Effector memory CD8-positive, alpha-beta T cell (primary cell): ENCODE measurements around the gene PARD3B.

ENCODE experiments used
- ATAC-seq: fragments of 150-1000 bp; cut with Tn5 transposase; replicated peaks from 2 replicates; pipeline ENCODE4 v1.10.0; 2021; ENCODE audit warnings: mild to moderate bottlenecking, moderate library complexity
- DNase-seq, 3 experiments: peaks; one replicate each; pipeline ENCODE4 v3.0.0; 2021
- H3K27ac Mint-ChIP-seq, 2 donors: one replicate each; pipeline ENCODE4 v1.8.0; 2022; ENCODE audit warnings: mild to moderate bottlenecking in 2 of 2, mixed read lengths in 2 of 2, moderate library complexity in 2 of 2
- H3K27me3 Mint-ChIP-seq, 2 donors: one replicate each; pipeline ENCODE4 v1.8.0; 2022; ENCODE audit warnings: mixed read lengths in 2 of 2
- H3K36me3 Mint-ChIP-seq: one replicate; pipeline ENCODE4 v1.8.0; 2022; ENCODE audit warnings: mild to moderate bottlenecking, moderate library complexity, mixed read lengths; ENCODE audit not compliant: insufficient read depth
- H3K4me1 Mint-ChIP-seq, 2 donors: one replicate each; pipeline ENCODE4 v1.8.0; 2022; ENCODE audit warnings: low read depth in 2 of 2, mixed read lengths in 2 of 2
- H3K4me3 Mint-ChIP-seq, 2 donors: one replicate each; pipeline ENCODE4 v1.8.0; 2022; ENCODE audit warnings: mild to moderate bottlenecking in 2 of 2, mixed read lengths in 2 of 2, moderate library complexity in 2 of 2
- H3K9me3 Mint-ChIP-seq, 2 donors: one replicate each; pipeline ENCODE4 v1.8.0; 2022; ENCODE audit warnings: mixed read lengths in 2 of 2

The PARD3B gene

DNA sequence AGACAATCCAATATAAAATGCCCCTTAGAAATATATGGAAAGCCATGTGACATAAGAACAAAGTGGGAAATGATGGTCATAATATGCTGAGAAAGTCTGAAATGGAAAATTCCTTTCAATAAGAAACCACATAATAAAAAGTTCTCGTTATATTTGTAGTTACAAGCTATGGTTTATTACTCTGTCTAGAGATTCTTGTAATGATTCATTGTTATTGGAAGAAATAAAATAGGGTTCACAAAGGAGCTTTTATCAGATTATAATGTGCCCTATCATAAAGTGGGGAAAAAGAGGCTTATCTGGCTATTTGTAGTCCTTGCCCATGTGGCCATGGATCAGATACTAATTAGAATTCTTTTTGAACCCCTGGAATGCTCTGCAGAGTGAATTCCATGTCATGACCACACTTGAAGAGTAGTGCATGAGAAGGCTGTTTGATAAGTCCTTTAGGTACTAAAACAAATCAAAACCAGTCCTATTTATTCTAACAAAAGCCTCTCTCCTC lies 716.3 kb downstream of the PARD3B start:
- Mint-ChIP-seq H3K4me1 (no peaks in the 10 kb centered on the region), H3K4me3 (no peak overlapping the region), H3K27me3 (no peaks in the 10 kb centered on the region), H3K9me3 (no peaks in the 10 kb centered on the region), H3K36me3 (peaks cover 1% of the 10 kb centered on the region), H3K27ac (no peak overlapping the region)
- DNase-seq (no peak), ATAC-seq (no peak)

DNA sequence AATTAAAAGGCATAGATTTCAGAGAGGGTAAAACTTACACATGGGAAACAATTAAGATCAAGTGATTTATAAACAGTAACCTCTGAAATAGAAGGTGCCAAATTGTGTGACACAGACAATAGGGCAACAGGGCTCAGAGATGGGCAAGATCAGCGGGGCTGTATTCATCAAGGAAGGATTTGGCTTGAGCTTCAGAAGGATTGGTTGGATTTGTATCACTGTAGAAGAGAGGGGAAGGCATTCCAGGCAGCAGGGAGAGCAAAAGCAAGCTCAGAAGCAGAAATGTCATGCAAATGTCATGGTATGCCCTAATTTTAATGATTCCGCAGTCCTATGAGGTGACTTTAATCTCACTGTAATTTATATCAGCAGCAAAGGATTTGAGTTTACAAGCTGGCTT lies 722.0 kb downstream of the PARD3B start:
- DNase-seq (no peak), ATAC-seq (no peak)
- Mint-ChIP-seq H3K4me1 (no peaks in the 10 kb centered on the region), H3K27me3 (peaks cover 0 to 9% of the 10 kb centered on the region in 2 donors), H3K9me3 (peaks cover 0 to 1% of the 10 kb centered on the region in 2 donors), H3K27ac (no peak overlapping the region), H3K36me3 (no peaks in the 10 kb centered on the region), H3K4me3 (no peak overlapping the region)

DNA sequence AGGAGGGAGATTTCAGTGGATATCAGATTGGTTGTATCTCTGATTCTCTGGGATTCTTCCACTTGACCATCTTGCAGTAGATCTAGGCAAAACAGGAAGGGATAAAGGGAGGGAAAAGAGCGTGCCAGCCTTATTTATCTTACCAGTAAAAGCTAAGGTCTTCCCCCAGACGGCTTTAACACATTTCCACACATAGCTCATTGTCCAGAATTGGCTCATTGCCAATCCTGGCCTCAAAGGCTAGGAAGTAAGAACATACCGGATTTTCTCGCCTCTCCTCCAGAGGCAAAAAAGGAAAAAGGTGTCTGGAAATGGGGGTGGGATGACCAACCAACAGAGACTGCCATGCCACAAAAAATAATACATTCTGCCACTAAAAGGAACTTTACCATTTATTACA lies 725.4 kb downstream of the PARD3B start:
- peaks cover 0 to 9% of the 10 kb centered on the region in 2 donors for H3K27me3 Mint-ChIP-seq
- H3K36me3 Mint-ChIP-seq: no peaks in the 10 kb centered on the region
- no peak for ATAC-seq
- peaks cover 0 to 1% of the 10 kb centered on the region in 2 donors for H3K9me3 Mint-ChIP-seq
- H3K27ac Mint-ChIP-seq: no peak overlapping the region
- no peak overlapping the region for H3K4me3 Mint-ChIP-seq
- no peaks in the 10 kb centered on the region for H3K4me1 Mint-ChIP-seq
- DNase-seq: no peak

DNA sequence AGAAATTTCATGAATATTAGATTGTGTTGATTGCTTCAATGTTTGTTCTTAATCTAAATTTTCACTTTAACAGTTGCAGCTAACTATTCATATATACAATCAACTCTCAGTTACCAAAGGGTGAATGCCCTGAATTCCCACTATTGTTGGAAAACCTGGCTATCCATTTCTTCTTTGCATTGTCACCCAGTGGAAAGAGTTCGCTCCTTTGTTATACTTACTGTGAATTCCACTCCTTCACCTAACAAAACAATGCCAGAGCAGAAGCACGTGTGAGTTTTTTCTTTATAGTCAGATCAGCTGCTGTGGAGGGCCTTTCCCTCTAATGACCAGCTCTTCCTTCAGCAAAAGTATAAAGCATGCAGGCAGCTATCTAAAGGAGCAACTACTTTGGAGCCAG lies 727.9 kb downstream of the PARD3B start:
- no peaks in the 10 kb centered on the region for H3K27me3 Mint-ChIP-seq
- no peaks in the 10 kb centered on the region for H3K4me1 Mint-ChIP-seq
- no peak overlapping the region for H3K27ac Mint-ChIP-seq
- H3K9me3 Mint-ChIP-seq: peaks cover 0 to 4% of the 10 kb centered on the region in 2 donors
- H3K36me3 Mint-ChIP-seq: no peaks in the 10 kb centered on the region
- DNase-seq (no peak), ATAC-seq (no peak)
- no peak overlapping the region for H3K4me3 Mint-ChIP-seq

DNA sequence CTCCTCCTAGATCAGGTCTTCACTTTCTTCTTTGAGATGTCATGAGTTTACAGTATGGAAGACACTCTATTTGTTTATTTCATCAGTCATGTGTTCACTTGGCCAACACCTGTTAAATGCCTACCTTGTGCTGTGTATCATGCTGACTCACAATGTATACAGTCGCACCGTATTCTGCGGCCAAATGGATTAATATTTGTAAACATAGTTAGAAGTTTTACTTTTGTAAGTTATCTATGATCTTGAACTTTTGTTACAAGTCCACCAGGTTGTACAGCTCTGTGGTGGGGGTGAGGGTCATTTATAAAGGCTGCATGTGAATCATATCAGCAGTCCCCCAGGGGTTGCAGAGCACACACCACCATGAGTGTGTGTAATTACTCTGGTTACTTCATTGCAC lies 728.4 kb downstream of the PARD3B start:
- H3K4me3 Mint-ChIP-seq: no peak overlapping the region
- no peaks in the 10 kb centered on the region for H3K4me1 Mint-ChIP-seq
- H3K36me3 Mint-ChIP-seq: no peaks in the 10 kb centered on the region
- H3K27ac Mint-ChIP-seq: no peak overlapping the region
- ATAC-seq (no peak), DNase-seq (no peak)
- H3K27me3 Mint-ChIP-seq: no peaks in the 10 kb centered on the region
- peaks cover 0 to 5% of the 10 kb centered on the region in 2 donors for H3K9me3 Mint-ChIP-seq

DNA sequence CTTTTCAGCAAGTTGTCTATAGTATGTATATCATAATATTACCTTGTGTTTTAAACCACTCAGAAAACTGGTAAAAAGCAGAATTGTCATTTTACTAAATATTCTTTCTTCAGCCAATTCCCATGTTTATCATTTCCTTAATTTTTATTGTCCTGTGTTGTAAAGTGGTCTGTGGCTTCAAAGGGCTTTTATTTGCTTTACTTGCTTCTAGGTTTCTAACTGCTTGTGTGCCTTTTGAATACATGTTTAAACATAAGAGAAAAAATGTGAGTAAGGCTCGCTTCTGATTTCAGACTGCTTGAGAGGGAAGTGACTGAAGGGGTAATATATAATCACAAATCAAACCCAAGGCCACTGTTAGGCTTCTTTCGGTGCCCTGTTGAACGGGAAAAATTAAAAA lies 729.5 kb downstream of the PARD3B start:
- DNase-seq (no peak), ATAC-seq (no peak)
- peaks cover 0 to 5% of the 10 kb centered on the region in 2 donors for H3K9me3 Mint-ChIP-seq
- H3K36me3 Mint-ChIP-seq: no peaks in the 10 kb centered on the region
- no peak overlapping the region for H3K27ac Mint-ChIP-seq
- no peak overlapping the region for H3K4me3 Mint-ChIP-seq
- no peaks in the 10 kb centered on the region for H3K4me1 Mint-ChIP-seq
- no peaks in the 10 kb centered on the region for H3K27me3 Mint-ChIP-seq

DNA sequence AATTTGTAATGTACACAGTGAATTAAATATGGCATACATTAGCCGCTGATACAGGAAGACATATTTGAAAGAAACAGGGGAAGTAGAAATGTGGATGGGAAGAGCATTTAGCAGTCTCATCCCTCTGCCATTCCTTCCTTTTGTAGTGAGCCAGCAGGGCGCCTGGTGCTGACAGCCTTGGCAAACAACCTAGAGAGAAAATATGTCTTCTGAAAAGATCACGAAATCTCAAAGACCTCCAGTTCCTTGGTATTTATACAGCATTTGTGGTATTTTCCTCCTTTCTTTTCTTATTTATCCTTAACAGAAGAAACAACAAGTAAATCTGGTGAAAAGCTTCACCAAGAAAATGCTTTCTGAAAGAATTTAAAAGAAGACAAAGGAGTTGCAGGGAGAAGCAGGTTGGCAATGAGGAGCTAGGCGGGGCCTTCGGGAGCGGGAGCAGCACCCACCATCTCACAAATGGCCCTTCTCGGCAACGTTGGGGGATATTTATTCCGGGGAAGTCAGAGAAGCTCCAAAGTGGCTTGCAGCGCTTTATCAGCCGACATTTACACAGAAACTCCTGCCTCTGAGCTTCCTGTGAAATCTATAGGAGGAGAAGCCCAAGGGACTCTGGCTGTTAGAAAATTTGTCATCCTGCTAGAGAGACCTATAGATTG lies 731.0 kb downstream of the PARD3B start:
- Mint-ChIP-seq H3K36me3 (no peaks in the 10 kb centered on the region), H3K9me3 (peaks cover 0 to 4% of the 10 kb centered on the region in 2 donors), H3K27me3 (no peaks in the 10 kb centered on the region), H3K4me1 (no peaks in the 10 kb centered on the region), H3K4me3 (no peak overlapping the region), H3K27ac (no peak overlapping the region)
- no peak for ATAC-seq
- no peak for DNase-seq

DNA sequence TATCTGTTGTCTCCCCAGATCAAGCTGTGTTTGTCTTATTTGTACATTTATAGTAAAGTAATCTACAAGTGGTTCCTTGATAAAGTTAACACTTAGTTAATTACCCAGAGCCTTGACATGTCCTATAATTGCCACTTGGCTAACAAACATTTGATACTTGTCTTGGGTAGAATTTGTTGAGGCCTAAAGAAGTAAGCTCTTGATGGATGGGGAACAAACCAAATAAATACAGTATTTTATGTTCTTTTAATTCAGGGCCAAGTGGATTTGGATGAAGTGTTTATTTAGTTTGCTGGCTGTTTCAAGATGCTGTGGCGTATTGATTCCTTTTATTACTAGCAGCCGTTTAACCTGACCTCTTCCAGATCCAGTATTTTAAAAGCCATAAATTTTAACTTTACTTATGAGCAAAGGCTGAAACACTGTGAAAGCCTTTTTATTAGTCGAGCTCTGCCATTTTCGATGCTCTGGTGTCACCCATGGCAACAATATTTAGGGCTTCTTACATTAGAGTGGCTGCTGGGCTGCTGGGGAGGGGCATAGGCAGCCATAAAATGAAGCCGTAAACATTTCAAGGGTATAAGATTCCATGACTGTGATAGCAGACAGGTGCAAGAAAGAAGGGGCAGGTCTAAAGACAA lies 735.4 kb downstream of the PARD3B start:
- Mint-ChIP-seq H3K27me3 (no peaks in the 10 kb centered on the region), H3K36me3 (no peaks in the 10 kb centered on the region), H3K9me3 (peaks cover 0 to 4% of the 10 kb centered on the region in 2 donors), H3K4me3 (no peak overlapping the region), H3K4me1 (no peaks in the 10 kb centered on the region), H3K27ac (no peak overlapping the region)
- ATAC-seq (no peak), DNase-seq (no peak)

DNA sequence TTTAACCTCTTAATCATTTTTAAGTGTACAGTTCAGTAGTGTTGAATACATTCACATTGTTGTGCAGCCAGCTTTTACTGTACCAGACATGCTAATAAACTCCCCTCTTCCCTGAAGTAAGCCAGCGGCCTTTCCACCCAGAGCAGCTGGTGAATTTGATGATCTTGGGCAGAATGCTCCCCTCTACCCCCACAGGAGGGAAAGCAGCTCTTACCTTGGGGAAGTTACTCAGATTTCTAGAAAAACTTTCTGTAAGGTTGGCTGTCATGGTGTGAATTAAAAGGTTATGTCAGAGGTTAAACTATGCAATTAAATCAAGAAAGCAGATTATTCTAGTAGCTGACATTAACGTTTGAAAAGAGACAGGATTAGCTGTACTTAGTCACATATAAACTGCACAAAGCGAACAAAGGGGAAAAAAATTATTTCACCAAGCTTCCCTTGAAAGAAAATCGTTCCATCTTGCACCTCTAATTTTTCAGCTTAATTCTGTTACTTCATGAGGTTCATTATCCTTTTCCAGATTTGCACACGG lies 738.5 kb downstream of the PARD3B start:
- Mint-ChIP-seq H3K9me3 (peaks cover 0 to 2% of the 10 kb centered on the region in 2 donors), H3K27ac (no peak overlapping the region), H3K27me3 (no peaks in the 10 kb centered on the region), H3K4me1 (no peaks in the 10 kb centered on the region), H3K4me3 (no peak overlapping the region), H3K36me3 (no peaks in the 10 kb centered on the region)
- ATAC-seq (no peak), DNase-seq (no peak)

DNA sequence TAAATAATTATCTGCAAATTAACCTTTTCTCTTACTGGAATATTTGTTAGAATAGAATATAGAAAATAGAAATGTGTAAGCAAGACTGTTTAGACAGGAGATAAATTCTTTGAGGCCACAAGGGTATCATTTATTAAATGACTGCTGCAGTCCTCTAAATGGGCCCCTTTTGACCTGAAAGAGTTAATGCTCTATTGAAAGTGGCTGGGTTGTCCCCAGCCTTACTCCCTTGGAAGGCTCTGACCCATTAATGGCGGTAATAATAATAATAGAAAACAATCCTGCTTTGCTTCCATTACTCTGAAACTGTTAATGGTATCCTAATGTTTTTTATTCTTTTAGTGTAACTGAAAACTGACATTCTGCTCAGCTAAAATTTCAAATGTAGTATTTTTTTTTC lies 739.1 kb downstream of the PARD3B start:
- DNase-seq (no peak), ATAC-seq (no peak)
- H3K27me3 Mint-ChIP-seq: no peaks in the 10 kb centered on the region
- no peaks in the 10 kb centered on the region for H3K4me1 Mint-ChIP-seq
- H3K9me3 Mint-ChIP-seq: peaks cover 0 to 2% of the 10 kb centered on the region in 2 donors
- H3K4me3 Mint-ChIP-seq: no peak overlapping the region
- no peaks in the 10 kb centered on the region for H3K36me3 Mint-ChIP-seq
- no peak overlapping the region for H3K27ac Mint-ChIP-seq

DNA sequence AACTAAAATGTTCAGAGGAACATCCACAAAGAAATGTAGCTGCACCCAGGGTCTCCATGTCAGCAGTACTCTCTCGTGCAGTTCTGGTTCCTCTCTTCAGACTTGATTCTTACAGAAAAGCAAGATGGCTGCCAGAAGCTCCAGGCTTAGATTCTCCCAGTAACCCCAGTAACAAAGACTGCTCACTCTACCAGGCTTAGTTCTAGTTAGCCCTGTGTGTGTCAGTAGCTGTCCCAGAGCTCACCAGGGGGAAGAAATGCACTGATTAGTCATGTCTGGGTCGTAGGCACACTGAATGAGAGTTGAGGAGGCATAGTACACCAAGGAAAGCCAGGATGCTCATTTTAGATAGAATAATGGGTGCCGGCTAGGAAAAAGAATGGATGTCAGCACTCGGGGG lies 742.0 kb downstream of the PARD3B start:
- ATAC-seq (no peak), DNase-seq (no peak)
- no peaks in the 10 kb centered on the region for H3K27me3 Mint-ChIP-seq
- no peak overlapping the region for H3K27ac Mint-ChIP-seq
- H3K9me3 Mint-ChIP-seq: peaks cover 0 to 2% of the 10 kb centered on the region in 2 donors
- no peaks in the 10 kb centered on the region for H3K36me3 Mint-ChIP-seq
- H3K4me3 Mint-ChIP-seq: no peak overlapping the region
- no peaks in the 10 kb centered on the region for H3K4me1 Mint-ChIP-seq

DNA sequence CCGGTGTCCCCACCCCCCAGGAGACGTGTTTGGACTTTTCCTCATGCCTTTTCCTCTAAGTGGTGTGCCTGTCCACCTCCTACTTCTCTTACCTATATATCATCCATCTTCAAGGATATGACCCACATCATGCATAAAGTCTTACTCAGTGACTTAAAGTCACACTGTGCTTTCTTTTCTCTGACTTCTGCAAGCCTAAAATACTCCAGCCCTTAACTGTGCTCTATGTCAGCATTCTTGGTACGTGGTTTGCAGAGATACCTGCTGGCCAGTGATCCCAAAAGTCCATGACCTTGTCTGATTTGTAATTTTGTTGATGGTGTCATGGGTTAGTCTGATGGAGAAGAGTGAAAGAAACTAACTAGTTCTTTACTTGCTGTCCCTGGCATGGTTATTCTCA lies 743.4 kb downstream of the PARD3B start:
- H3K9me3 Mint-ChIP-seq: peaks cover 0 to 2% of the 10 kb centered on the region in 2 donors
- H3K27ac Mint-ChIP-seq: no peak overlapping the region

DNA sequence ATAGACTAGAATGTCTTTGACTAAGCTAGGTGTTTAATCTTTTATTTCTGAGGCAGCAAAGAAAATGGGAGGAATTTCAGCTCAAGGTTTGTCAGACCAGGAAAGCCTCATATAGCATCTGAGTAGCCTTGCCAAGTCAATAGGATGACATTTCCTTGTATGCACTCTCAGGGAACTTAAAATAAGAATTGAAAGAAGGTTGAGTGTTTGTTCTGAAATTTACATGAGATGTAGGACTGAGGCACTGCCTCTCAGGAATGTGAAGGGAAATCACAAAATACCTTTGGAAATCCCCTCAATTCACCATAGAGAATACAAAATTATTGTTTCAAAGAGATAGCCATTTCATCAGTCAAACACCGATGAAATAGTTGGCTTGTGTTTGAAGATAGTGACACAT lies 745.0 kb downstream of the PARD3B start:
- ATAC-seq (no peak), DNase-seq (no peak)
- Mint-ChIP-seq H3K27me3 (no peaks in the 10 kb centered on the region), H3K27ac (no peak overlapping the region), H3K4me3 (no peak overlapping the region), H3K36me3 (no peaks in the 10 kb centered on the region), H3K4me1 (no peaks in the 10 kb centered on the region), H3K9me3 (peaks cover 0 to 2% of the 10 kb centered on the region in 2 donors)

More for the DNA sequence above, 743.4 kb downstream of the PARD3B start:
- DNase-seq: no peak
- H3K27me3 Mint-ChIP-seq: no peaks in the 10 kb centered on the region
- H3K4me1 Mint-ChIP-seq: no peaks in the 10 kb centered on the region
- no peaks in the 10 kb centered on the region for H3K36me3 Mint-ChIP-seq
- H3K4me3 Mint-ChIP-seq: no peak overlapping the region
- no peak for ATAC-seq

DNA sequence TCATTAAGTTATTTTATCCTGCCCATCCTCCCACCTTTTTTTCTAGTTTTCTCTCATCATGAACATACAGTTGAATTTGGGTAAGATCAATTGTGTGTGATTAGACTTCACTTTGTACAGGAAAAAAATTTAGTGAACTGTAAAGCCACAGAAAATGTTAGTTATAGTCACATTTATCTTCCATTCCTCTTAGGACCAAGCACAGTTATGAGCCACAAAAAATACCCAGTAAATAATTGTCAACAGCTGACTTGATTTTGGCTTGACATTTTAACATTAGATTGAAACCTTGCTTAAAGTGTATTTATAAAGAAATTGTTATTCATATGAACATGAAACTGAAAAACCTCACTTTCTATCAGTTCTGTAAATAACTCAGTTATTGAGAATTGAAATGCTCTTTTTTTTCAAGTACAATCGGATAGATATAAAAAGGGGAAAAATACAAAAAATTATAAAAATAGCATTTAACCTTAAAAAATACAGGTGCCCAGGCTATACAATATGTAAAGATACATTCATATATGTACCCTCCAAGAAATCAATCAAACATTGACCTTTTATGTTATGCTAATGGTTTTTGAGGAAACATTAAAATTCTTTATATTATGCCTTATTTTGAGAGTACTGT lies 747.5 kb downstream of the PARD3B start:
- H3K27ac Mint-ChIP-seq: no peak overlapping the region
- no peaks in the 10 kb centered on the region for H3K9me3 Mint-ChIP-seq
- H3K4me1 Mint-ChIP-seq: no peaks in the 10 kb centered on the region
- ATAC-seq (no peak), DNase-seq (no peak)
- H3K4me3 Mint-ChIP-seq: no peak overlapping the region
- H3K27me3 Mint-ChIP-seq: no peaks in the 10 kb centered on the region
- no peaks in the 10 kb centered on the region for H3K36me3 Mint-ChIP-seq
